HepG2 (cell line): ENCODE results near the gene PREX1. TPM values are rescaled to one million over a fixed set of nuclear protein-coding genes. Genes with fewer than 3 reads are reported as not detected.

Experiments
- IKZF4 ChIP-seq: sonication (generic); formaldehyde crosslinking; IDR thresholded peaks from 2 replicates; pipeline ENCODE4 v1.5.1; 2020; ENCODE audit warnings: borderline replicate concordance, mild to moderate bottlenecking, low read depth, missing genetic modification reagents; ENCODE audit errors: not compliant biosample characterization
- MIER2 ChIP-seq: IDR thresholded peaks from 2 replicates; pipeline ENCODE4 v1.6.1; 2016; ENCODE audit warnings: missing biosample characterization, missing genetic modification reagents
- REL ChIP-seq: sonication (generic); formaldehyde crosslinking; conservative IDR thresholded peaks from 2 replicates; pipeline ENCODE4 v1.8.0; 2022; ENCODE audit warnings: mild to moderate bottlenecking, missing genetic modification reagents, moderate library complexity
- RERE ChIP-seq: IDR thresholded peaks from 2 replicates; pipeline ENCODE4 v1.6.1; 2016; ENCODE audit warnings: low read depth, missing genetic modification reagents, missing compliant biosample characterization
- RFX3 ChIP-seq: IDR thresholded peaks from 2 replicates; pipeline ENCODE4 v1.6.1; 2016; ENCODE audit warnings: missing biosample characterization, missing genetic modification reagents
- YY1 ChIP-seq: IDR thresholded peaks from 2 replicates; pipeline ENCODE4 v1.6.1; 2011; ENCODE audit warnings: low read length, low read depth, moderate library complexity, mild to moderate bottlenecking; ENCODE audit not compliant: insufficient read depth, insufficient replicate concordance
- polyA plus RNA-seq, 8 experiments: library from polyadenylated mRNA; depleted of rRNA in 3 of 8; stranded (reverse) in 7 of 8; unstranded in 1 of 8; fragments of >200 nt; fragmentation: Illumina TruSeq in 4 of 8; extraction: Trizol in 4 of 8; gene quantifications; 2 replicates each; pipeline versions ENCODE4 v1.2.1 to v1.2.3, GENCODE V29; 2011 to 2016; ENCODE audit warnings: low read depth in 4 of 8, missing spikeins in 1 of 8, mixed read lengths in 1 of 8; ENCODE audit not compliant: insufficient read depth in 1 of 8
- total RNA-seq, 5 experiments: library from RNA; depleted of rRNA; stranded (reverse); fragments of >200 nt; fragmentation: Illumina TruSeq; extraction: Trizol; gene quantifications; 2 replicates each; pipeline ENCODE4 v1.2.3, GENCODE V29; 2016; ENCODE audit warnings: low read depth in 1 of 5
- TF ChIP-seq, protein P1 (sequence below): sonication (generic); formaldehyde crosslinking; IDR thresholded peaks from 2 replicates; pipeline ENCODE4 v1.5.0; 2020; ENCODE audit warnings: mild to moderate bottlenecking, missing genetic modification reagents, borderline replicate concordance
- TF ChIP-seq, protein P2 (sequence below): sonication (generic); formaldehyde crosslinking; IDR thresholded peaks from 2 replicates; pipeline ENCODE4 v1.4.0; 2020; ENCODE audit warnings: missing genetic modification reagents
- TF ChIP-seq, protein P3 (sequence below): sonication (generic); formaldehyde crosslinking; IDR thresholded peaks from 2 replicates; pipeline ENCODE4 v1.5.0; 2020; ENCODE audit warnings: missing genetic modification reagents, mild to moderate bottlenecking, borderline replicate concordance

The PREX1 gene
- total and polyA plus RNA-seq, 2 of the 13 experiments (the other 11 are each of a cell fraction or from before 2014, with no cell fraction given), result 0.02 to 0.04 TPM

DNA sequence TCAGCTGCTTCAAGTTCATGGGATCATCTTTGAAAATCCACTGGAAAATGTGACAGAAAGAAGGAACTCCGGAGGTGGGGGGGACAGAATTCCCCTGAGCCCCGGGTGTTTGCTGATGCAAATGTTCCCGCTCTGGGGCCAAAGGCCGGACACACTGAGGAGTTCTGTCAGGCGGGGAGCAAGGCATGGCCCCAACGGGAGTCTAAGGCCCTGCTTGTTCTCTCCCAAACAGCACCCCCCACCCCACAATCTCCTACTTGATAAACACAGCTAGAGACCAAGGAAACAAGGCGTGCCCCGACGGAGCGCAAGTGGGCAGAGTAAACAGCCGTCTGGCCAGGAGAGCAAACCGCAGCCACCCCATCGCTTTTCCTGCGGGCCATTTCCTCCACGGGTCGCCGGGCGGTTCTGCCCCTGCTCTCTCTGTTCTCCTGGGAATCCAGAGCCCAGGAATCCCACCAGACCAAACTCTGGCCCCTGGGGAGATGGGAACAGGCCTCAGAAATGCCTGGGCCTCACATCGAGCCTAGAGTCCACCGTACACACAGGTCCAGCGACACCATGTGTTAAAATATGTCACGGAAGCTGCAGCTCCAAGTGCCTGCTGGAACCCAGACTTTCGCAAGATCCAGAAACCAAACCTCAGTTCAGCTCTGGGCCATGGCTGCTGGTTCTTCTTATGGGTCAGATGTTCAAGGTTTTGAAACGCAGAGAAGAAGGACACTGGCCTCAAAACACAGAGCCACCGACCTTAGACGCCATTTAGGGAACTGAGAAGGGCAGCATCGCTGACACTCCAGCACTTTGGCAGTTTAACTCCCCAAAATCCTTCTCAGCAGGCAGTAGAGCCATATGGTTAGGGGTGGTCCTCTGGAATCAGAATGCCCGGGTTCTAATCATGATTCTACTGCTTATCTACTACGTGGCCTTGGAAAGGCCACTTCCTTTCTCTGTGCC is 104.2 kb downstream of the PREX1 start (continued):
- TF ChIP-seq, protein P1, sequence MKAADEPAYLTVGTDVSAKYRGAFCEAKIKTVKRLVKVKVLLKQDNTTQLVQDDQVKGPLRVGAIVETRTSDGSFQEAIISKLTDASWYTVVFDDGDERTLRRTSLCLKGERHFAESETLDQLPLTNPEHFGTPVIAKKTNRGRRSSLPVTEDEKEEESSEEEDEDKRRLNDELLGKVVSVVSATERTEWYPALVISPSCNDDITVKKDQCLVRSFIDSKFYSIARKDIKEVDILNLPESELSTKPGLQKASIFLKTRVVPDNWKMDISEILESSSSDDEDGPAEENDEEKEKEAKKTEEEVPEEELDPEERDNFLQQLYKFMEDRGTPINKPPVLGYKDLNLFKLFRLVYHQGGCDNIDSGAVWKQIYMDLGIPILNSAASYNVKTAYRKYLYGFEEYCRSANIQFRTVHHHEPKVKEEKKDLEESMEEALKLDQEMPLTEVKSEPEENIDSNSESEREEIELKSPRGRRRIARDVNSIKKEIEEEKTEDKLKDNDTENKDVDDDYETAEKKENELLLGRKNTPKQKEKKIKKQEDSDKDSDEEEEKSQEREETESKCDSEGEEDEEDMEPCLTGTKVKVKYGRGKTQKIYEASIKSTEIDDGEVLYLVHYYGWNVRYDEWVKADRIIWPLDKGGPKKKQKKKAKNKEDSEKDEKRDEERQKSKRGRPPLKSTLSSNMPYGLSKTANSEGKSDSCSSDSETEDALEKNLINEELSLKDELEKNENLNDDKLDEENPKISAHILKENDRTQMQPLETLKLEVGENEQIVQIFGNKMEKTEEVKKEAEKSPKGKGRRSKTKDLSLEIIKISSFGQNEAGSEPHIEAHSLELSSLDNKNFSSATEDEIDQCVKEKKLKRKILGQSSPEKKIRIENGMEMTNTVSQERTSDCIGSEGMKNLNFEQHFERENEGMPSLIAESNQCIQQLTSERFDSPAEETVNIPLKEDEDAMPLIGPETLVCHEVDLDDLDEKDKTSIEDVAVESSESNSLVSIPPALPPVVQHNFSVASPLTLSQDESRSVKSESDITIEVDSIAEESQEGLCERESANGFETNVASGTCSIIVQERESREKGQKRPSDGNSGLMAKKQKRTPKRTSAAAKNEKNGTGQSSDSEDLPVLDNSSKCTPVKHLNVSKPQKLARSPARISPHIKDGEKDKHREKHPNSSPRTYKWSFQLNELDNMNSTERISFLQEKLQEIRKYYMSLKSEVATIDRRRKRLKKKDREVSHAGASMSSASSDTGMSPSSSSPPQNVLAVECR, result peak; percentile 60
- TF ChIP-seq, protein P2, sequence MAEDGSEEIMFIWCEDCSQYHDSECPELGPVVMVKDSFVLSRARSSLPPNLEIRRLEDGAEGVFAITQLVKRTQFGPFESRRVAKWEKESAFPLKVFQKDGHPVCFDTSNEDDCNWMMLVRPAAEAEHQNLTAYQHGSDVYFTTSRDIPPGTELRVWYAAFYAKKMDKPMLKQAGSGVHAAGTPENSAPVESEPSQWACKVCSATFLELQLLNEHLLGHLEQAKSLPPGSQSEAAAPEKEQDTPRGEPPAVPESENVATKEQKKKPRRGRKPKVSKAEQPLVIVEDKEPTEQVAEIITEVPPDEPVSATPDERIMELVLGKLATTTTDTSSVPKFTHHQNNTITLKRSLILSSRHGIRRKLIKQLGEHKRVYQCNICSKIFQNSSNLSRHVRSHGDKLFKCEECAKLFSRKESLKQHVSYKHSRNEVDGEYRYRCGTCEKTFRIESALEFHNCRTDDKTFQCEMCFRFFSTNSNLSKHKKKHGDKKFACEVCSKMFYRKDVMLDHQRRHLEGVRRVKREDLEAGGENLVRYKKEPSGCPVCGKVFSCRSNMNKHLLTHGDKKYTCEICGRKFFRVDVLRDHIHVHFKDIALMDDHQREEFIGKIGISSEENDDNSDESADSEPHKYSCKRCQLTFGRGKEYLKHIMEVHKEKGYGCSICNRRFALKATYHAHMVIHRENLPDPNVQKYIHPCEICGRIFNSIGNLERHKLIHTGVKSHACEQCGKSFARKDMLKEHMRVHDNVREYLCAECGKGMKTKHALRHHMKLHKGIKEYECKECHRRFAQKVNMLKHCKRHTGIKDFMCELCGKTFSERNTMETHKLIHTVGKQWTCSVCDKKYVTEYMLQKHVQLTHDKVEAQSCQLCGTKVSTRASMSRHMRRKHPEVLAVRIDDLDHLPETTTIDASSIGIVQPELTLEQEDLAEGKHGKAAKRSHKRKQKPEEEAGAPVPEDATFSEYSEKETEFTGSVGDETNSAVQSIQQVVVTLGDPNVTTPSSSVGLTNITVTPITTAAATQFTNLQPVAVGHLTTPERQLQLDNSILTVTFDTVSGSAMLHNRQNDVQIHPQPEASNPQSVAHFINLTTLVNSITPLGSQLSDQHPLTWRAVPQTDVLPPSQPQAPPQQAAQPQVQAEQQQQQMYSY (CRISPR knock-in tag), result no peak; the same call in 1 of the 2 replicates
- TF ChIP-seq RFX3 (CRISPR knock-in tag), result no peak
- TF ChIP-seq IKZF4 (CRISPR knock-in tag), result no peak
- TF ChIP-seq RERE, result no peak
- TF ChIP-seq MIER2 (CRISPR knock-in tag), result no peak
- TF ChIP-seq REL (CRISPR knock-in tag), result no peak
- peak; percentile 64 for TF ChIP-seq YY1
- TF ChIP-seq, protein P3, sequence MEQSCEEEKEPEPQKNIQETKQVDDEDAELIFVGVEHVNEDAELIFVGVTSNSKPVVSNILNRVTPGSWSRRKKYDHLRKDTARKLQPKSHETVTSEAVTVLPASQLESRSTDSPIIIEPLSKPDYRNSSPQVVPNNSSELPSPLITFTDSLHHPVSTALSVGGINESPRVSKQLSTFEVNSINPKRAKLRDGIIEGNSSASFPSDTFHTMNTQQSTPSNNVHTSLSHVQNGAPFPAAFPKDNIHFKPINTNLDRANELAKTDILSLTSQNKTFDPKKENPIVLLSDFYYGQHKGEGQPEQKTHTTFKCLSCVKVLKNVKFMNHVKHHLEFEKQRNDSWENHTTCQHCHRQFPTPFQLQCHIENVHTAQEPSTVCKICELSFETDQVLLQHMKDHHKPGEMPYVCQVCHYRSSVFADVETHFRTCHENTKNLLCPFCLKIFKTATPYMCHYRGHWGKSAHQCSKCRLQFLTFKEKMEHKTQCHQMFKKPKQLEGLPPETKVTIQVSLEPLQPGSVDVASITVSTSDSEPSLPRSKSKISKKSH, result no peak; the same call in 1 of the 2 replicates
